Heart right ventricle (tissue), 16 donors: Measurements from ENCODE around the gene TMEM9B. TPM values are rescaled to one million over a fixed set of nuclear protein-coding genes. Genes with fewer than 3 reads are reported as not detected.

Source experiments
- ATAC-seq, 8 donors: fragments of 200-7000 bp; cut with Tn5 transposase; one replicate each; pipeline ENCODE4 v1.9.1; 2020; ENCODE audit warnings: mild to moderate bottlenecking in 8 of 8, moderate library complexity in 8 of 8, moderate number of reproducible peaks in 1 of 8
- DNase-seq, 2 donors: peaks; one replicate each; pipeline ENCODE4 v3.0.0-alpha.2; 2020
- H3K27ac ChIP-seq, 10 donors: fragments of 200-600 bp; sonication (generic) in 2 of 10; one replicate each; pipeline versions ENCODE4 v1.5.0 to v1.8.0; 2020 to 2022; ENCODE audit warnings: mild to moderate bottlenecking in 3 of 10
- H3K27me3 ChIP-seq, 7 donors: fragments of 200-600 bp; one replicate each; pipeline ENCODE4 v1.8.0; 2021 to 2022; ENCODE audit warnings: mild to moderate bottlenecking in 2 of 7
- H3K36me3 ChIP-seq, 9 donors: fragments of 200-600 bp; sonication (generic) in 1 of 9; one replicate each; pipeline versions ENCODE4 v1.5.0 to v1.8.0; 2020 to 2022; ENCODE audit warnings: mild to moderate bottlenecking in 2 of 9
- H3K4me1 ChIP-seq, 9 donors: fragments of 200-600 bp; sonication (generic) in 1 of 9; one replicate each; pipeline versions ENCODE4 v1.5.0 to v1.8.0; 2020 to 2022; ENCODE audit warnings: mild to moderate bottlenecking in 4 of 9
- H3K4me3 ChIP-seq, 10 donors: fragments of 200-600 bp; sonication (generic) in 2 of 10; one replicate each; pipeline versions ENCODE4 v1.5.0 to v1.8.0; 2020 to 2022; ENCODE audit warnings: mild to moderate bottlenecking in 7 of 10, moderate library complexity in 2 of 10
- H3K9me3 ChIP-seq, 11 donors: fragments of 200-600 bp in 10 of 11; sonication (generic) in 2 of 11; one replicate each; pipeline versions ENCODE4 v1.5.0 to v1.8.0; 2013 to 2022; ENCODE audit warnings: mild to moderate bottlenecking in 2 of 11, control low read depth in 1 of 11, moderate library complexity in 1 of 11
- WGBS, 2 donors: extraction: QIAGEN DNeasy Blood & Tissue Kit; methylation state at CpG; one replicate each; pipeline ENCODE4 v1.1.7; 2013; ENCODE audit warnings: inconsistent platforms in 1 of 2; 5-methylcytosine and 5-hydroxymethylcytosine counted together
- intact Hi-C, 10 donors: fragments of 100-400 bp; cut with DNase I; formaldehyde crosslinking; loops; one replicate each; pipeline versions ENCODE4 v1.11.1 to v1.14.2; 2022
- polyA plus RNA-seq, 2 donors: library from polyadenylated mRNA; stranded (reverse); fragments of 200-250 nt; gene quantifications; one replicate each; pipeline ENCODE4 v1.2.3, GENCODE V29; 2013
- total RNA-seq, 10 donors: library from RNA; stranded (reverse); fragmentation: NEBNext Ultra II Directional in 3 of 10; extraction: Animal tissue kit (Norgen Biotek cat#: 25700) in 3 of 10; gene quantifications; one replicate each; pipeline versions ENCODE4 v1.2.1 to v1.2.4, GENCODE V29; 2021 to 2023
- TF ChIP-seq, protein P1 (sequence below), 9 donors: fragments of 200-600 bp; sonication (generic) in 2 of 9; IDR thresholded peaks; one replicate each; pipeline versions ENCODE4 v1.5.0 to v1.8.0; 2021 to 2022; ENCODE audit warnings: antibody characterized with exemption in 9 of 9, mild to moderate bottlenecking in 5 of 9, moderate library complexity in 1 of 9
- donor health status: Arrhythmogenic right ventricular cardiomyopathy.
- donor health status: ischemic (EF 13 %, LVEDD 7.1; RV severe dilation, severe dysfunction).
- donor health status: healthy with polysubstance abuse.
- donor health status: DM: no; HTN: yes; CAD: no.
- donor health status: DM: no; HTN: no; CAD: no.
- donor health status: ischemic (EF 25% LVEDD 6.9; RV normal size, moderate dysfunction).
- donor health status: ischemic (EF 25% LVEDD 5.7; RV mildly dilated, moderate dysfunction).
- donor health status: healthy.
- donor health status: DM: yes; HTN: yes; CAD: no.
- donor health status: Ischemic cardiomyopathy.
- donor health status: ischemic (EF 35%, LVEDD 5.7; RV mildly dilated, moderate dysfunction).
- donor health status: nonischemic (EF 11% LVEDD 7.7; RV severe dilation, severe dysfunction).
- donor health status: DM: yes; HTN: yes; CAD: no.
- donor health status: PGD.
- donor health status: ischemic (EF 29% LVEDD 5.4; RV normal size, mild dysfunction).
- donor health status: nonischemic (EF 23%, LVEDD 6.1; RV moderate dilation, normal function).

TMEM9B gene
- total and polyA plus RNA-seq, 12 donors = 23.8 to 56.7 (median 47.7) TPM

DNA sequence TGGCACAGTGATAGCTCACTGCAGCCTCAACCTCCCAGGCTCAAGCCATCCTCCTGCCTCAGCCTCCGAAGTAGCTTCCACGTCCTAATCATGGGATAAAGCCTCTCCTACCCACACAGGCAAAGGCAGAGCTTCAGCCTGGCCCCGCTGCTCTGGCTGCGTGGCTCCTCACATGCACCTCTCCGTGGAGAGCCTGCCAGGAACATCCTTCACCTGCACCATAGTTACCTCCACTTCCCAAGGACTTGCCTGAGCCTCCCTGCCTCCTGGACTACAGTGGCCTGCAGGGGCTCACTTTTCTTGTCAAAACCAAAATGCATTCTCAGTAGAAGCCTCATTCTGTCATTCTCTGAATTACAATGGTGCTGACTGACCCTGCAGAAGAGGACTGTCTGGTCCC is 38.0 kb downstream of the TMEM9B start:
- TF ChIP-seq, protein P1, sequence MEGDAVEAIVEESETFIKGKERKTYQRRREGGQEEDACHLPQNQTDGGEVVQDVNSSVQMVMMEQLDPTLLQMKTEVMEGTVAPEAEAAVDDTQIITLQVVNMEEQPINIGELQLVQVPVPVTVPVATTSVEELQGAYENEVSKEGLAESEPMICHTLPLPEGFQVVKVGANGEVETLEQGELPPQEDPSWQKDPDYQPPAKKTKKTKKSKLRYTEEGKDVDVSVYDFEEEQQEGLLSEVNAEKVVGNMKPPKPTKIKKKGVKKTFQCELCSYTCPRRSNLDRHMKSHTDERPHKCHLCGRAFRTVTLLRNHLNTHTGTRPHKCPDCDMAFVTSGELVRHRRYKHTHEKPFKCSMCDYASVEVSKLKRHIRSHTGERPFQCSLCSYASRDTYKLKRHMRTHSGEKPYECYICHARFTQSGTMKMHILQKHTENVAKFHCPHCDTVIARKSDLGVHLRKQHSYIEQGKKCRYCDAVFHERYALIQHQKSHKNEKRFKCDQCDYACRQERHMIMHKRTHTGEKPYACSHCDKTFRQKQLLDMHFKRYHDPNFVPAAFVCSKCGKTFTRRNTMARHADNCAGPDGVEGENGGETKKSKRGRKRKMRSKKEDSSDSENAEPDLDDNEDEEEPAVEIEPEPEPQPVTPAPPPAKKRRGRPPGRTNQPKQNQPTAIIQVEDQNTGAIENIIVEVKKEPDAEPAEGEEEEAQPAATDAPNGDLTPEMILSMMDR (IDR thresholded peaks at IDR 0.05) = no peak
- WGBS, 2 donors = 85 to 98% methylated on average over 5 of the region's 5 CpGs
- H3K27ac ChIP-seq = no peak overlapping the region
- no peak overlapping the region for H3K4me3 ChIP-seq
- H3K9me3 ChIP-seq = no peaks in the 10 kb centered on the region
- ATAC-seq (no peak), DNase-seq (no peak)
- intact Hi-C loops = no loop called here
- H3K36me3 ChIP-seq = peaks cover 0 to 38% (median 8%) of the 10 kb centered on the region in 9 donors
- H3K4me1 ChIP-seq = no peaks in the 10 kb centered on the region
- no peaks in the 10 kb centered on the region for H3K27me3 ChIP-seq

DNA sequence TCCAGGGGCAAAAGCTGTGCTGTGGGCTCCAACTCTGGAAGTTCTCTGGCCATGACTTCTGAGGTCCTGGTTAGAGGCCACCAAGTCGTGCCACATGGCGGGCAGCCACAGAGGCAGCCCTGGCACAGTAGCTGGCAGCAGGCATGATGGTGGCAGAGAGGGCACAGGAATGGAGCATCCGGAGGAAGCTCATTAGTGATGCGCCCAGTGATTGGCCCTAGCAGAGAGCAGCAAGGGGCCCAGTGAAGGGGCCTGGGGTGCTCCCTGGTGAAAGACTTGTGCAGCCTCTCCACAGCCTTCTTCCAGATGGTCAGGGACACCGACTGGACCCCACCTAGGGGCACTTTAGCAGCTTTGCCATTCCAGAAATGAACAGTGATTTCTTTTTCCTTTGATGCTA is 38.5 kb downstream of the TMEM9B start:
- H3K36me3 ChIP-seq = peaks cover 0 to 44% (median 9%) of the 10 kb centered on the region in 9 donors
- 93 to 94% methylated on average over 5 of the region's 5 CpGs for WGBS, 2 donors
- DNase-seq = no peak
- ATAC-seq = no peak
- H3K4me1 ChIP-seq = no peaks in the 10 kb centered on the region
- TF ChIP-seq, protein P1 (IDR thresholded peaks at IDR 0.05) = no peak
- no peaks in the 10 kb centered on the region for H3K9me3 ChIP-seq
- no peak overlapping the region for H3K27ac ChIP-seq
- H3K4me3 ChIP-seq = no peak overlapping the region
- H3K27me3 ChIP-seq = no peaks in the 10 kb centered on the region
- intact Hi-C loops = no loop called here

DNA sequence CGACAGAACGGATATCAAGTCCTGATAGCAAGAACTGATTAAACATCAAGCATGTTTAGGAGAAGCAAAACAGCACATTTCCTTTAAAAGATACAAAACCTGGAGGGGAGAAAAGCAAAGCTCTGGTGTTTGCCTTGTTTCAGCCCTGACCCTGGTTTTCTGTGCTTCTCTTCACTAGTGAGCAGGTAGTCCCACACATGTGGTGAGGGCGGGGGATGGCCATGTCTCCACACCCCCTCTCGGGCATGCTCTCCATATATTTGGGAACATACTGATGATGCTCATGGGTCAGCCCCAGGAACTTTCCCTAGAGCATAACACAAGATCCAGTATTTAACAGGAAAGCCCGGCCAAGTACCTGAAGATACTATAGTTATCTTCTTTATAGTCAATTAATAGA is 41.6 kb downstream of the TMEM9B start:
- intact Hi-C loops = no loop called here

DNA sequence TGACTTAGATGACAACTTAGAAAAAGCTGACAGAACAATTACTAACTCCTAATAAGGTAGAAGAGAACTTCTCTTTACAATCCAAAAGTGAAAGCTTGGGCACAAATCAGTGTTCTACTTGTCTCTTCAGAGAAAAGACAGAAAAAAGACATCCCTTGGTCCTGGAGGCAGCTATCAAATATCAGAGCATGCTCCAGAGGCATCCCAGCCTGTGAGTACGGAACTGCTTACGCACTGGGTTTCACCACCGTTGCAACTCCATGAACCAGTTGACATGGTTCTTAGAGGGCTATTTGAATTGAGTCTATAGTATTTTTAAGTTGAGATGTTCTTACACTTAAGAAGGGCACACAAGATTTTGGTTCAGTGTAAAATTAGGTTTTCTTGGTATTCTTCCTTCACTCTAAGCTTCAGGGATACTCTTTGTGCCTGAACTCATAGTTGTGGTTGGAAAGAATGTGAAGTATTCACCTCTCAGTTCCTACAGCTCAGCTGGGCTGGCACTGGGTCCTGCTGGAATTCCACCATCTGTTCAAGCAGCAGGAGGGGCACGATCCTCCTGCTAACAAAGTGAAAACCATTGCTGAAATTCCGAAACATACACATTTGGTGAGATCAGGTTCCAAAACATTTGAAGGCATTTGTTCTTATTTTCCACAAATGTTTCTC is 47.0 kb downstream of the TMEM9B start:
- peaks cover 0 to 76% (median 30%) of the 10 kb centered on the region in 9 donors for H3K36me3 ChIP-seq

More for the DNA sequence above, 41.6 kb downstream of the TMEM9B start:
- DNase-seq = no peak
- Histone ChIP-seq H3K27me3 (no peaks in the 10 kb centered on the region), H3K36me3 (peaks cover 0 to 74% (median 35%) of the 10 kb centered on the region in 9 donors), H3K4me1 (peaks cover 0 to 3% (median 0%) of the 10 kb centered on the region in 9 donors), H3K4me3 (no peak overlapping the region), H3K27ac (no peak overlapping the region), H3K9me3 (no peaks in the 10 kb centered on the region)
- no peak for ATAC-seq
- 82 to 84% methylated on average over 5 of the region's 5 CpGs for WGBS, 2 donors
- TF ChIP-seq, protein P1 (IDR thresholded peaks at IDR 0.05) = no peak

More for the DNA sequence above, 47.0 kb downstream of the TMEM9B start:
- H3K4me3 ChIP-seq = peak overlapping the region in 1 of 10 donors; percentile 21
- H3K4me1 ChIP-seq = peaks cover 0 to 40% (median 28%) of the 10 kb centered on the region in 9 donors
- TF ChIP-seq, protein P1 (IDR thresholded peaks at IDR 0.05) = no peak
- DNase-seq (no peak), ATAC-seq (peak in 5 of 8 donors; percentile 49 to 64 (median 58))
- intact Hi-C loops = loop anchor here in 5 of 10 donors (5.0 to 10.0 kb wide), 6 partner anchors 40 to 232 kb away; partner anchors contain the start of genes RPL27A (in 1 of the 5), TMEM9B (in 1 of the 5) and TRIM66 (in 1 of the 5)
- no peaks in the 10 kb centered on the region for H3K9me3 ChIP-seq
- WGBS, 2 donors = 56 to 68% methylated on average over 5 of the region's 5 CpGs
- no peaks in the 10 kb centered on the region for H3K27me3 ChIP-seq
- H3K27ac ChIP-seq = peak overlapping the region in 6 of 10 donors; percentile 4 to 74 (median 36)
